ENCODE measurements around the gene YTHDF2. TPM values are rescaled to one million over a fixed set of nuclear protein-coding genes. Genes with fewer than 3 reads are reported as not detected.
"Not testable (repeated sequence)": the region's sequence is repeated elsewhere in the genome, so short reads cannot be mapped to it uniquely, and the experiment has no call there.

YTHDF2 gene
- total RNA-seq, 2 donors from 2014 or later: 36.4 to 53.0 TPM

DNA sequence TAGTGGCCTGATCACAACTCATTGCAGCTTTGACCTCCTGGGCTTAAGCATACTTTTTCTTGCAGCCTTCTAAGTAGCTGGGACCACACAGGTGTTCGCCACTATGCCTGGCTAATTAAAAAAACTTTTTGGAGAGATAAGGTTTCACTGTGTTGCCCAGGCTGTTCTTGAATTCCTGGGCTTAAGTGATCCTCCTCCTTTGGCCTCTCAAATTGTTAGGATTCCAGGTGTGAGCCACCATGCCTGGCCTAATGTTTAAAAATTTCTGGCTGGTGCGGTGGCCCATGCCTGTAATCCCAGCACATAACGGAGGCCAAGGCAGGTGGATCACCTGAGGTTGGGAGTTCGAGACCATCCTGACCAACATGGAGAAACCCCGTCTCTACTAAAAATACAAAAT lies 24.4 kb downstream of the YTHDF2 start:
- DNase-seq (ENCODE audit: low spot score): no peak
- no peak for ATAC-seq (ENCODE audit: insufficient number of reproducible peaks, low FRiP score, low read depth)

DNA sequence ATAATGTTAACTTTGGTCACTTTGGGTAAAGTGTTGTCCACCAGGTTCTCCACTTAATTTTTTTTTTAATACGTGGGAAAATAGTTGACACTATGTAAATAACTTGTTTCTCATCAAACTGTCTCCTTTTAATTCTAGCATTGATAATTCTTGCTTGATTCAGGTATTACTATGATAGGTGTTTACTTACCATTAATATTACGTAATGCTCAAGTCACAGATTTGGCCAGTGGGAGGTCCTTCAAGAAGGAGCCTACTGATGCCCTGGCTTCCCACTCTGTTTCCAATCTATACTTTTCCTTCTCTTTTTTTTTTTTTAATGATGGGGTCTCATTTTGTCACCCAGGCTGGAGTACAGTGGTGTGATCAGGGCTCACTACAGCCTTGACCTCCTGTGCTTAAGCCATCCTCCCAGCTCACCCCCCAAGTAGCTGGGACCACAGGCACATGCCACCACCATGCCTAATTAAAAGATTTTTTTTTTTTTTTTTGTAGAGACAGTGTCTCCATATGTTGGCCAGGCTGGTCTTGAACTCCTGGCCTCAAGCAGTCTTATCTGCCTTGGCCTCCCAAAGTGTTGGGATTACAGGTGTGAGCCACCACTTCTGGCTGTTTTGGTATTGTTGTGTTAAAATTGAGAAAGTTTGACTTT lies 29.9 kb downstream of the YTHDF2 start:
- ATAC-seq (ENCODE audit: insufficient number of reproducible peaks, low FRiP score, low read depth) (no peak), DNase-seq (ENCODE audit: low spot score) (no peak)
- Histone ChIP-seq H3K27me3 (replicated peaks; ENCODE audit: insufficient read depth) (no peaks in the 10 kb centered on the region), H3K9me3 (no peaks in the 10 kb centered on the region), H3K27ac (no peak overlapping the region), H3K4me1 (ENCODE audit: control insufficient read depth in 1 of 2, low read depth in 2 of 2) (peaks cover 0 to 2% of the 10 kb centered on the region in 2 donors), H3K36me3 (peaks cover 14% of the 10 kb centered on the region), H3K4me3 (no peak overlapping the region)
- TF ChIP-seq, protein P1, sequence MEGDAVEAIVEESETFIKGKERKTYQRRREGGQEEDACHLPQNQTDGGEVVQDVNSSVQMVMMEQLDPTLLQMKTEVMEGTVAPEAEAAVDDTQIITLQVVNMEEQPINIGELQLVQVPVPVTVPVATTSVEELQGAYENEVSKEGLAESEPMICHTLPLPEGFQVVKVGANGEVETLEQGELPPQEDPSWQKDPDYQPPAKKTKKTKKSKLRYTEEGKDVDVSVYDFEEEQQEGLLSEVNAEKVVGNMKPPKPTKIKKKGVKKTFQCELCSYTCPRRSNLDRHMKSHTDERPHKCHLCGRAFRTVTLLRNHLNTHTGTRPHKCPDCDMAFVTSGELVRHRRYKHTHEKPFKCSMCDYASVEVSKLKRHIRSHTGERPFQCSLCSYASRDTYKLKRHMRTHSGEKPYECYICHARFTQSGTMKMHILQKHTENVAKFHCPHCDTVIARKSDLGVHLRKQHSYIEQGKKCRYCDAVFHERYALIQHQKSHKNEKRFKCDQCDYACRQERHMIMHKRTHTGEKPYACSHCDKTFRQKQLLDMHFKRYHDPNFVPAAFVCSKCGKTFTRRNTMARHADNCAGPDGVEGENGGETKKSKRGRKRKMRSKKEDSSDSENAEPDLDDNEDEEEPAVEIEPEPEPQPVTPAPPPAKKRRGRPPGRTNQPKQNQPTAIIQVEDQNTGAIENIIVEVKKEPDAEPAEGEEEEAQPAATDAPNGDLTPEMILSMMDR (IDR thresholded peaks at IDR 0.05): no peak

More for the DNA sequence above, 24.4 kb downstream of the YTHDF2 start:
- peaks cover 5% of the 10 kb centered on the region for H3K36me3 ChIP-seq
- no peaks in the 10 kb centered on the region for H3K27me3 ChIP-seq (replicated peaks; ENCODE audit: insufficient read depth)
- peaks cover 9 to 11% of the 10 kb centered on the region in 2 donors for H3K4me1 ChIP-seq (ENCODE audit: control insufficient read depth in 1 of 2, low read depth in 2 of 2)
- no peaks in the 10 kb centered on the region for H3K9me3 ChIP-seq
- H3K27ac ChIP-seq: no peak overlapping the region
- H3K4me3 ChIP-seq: no peak overlapping the region
- TF ChIP-seq, protein P1 (IDR thresholded peaks at IDR 0.05): no peak

DNA sequence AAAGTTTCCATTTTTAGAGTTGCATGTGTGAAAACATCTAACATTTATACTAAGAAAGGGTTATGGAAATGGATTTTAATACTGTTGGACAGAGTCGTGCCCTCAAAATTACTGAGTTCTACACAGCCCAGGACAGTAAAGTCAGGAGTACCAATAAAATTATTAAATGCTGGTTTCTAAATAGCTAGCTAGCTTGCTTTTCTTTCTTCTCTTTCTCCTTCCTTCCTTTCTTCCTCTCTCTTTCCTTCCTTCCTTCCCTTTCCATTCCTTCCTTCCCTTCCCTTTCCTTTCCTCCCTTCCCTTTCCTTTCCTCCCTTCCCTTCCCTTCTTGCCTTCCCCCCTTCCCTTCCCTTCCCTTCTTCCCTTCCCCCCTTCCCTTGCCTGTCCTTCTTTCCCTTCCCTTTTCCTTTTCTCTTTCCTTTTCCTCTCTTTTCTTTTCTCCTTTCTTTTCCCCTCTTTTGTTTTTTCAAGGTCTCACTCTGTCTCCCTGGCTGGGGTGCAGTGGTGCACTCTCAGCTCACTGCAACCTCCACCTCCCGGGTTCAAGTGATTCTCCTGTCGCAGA lies 33.9 kb downstream of the YTHDF2 start:
- ATAC-seq (ENCODE audit: insufficient number of reproducible peaks, low FRiP score, low read depth): no peak

DNA sequence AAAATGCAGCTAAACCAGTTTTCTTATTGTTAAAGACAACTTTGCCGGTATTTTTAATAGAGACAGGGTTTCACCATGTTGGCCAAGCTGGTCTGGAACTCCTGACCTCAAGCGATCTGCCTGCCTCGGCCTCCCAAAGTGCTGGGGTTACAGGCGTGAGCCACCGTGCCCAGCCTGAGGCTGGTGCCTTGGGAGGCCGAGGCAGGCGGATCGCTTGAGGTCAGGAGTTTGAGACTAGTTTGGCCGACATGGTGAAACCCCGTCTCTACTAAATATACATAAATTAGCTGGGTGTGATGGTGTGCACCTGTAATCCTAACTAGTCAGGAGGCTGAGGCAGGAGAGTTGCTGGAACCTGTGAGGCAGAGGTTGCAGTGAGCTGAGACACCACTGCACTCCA lies 35.2 kb downstream of the YTHDF2 start:
- DNase-seq (ENCODE audit: low spot score): not testable (repeated sequence)

More for the DNA sequence above, 33.9 kb downstream of the YTHDF2 start:
- no peaks in the 10 kb centered on the region for H3K27me3 ChIP-seq (replicated peaks; ENCODE audit: insufficient read depth)
- H3K4me3 ChIP-seq: no peak overlapping the region
- H3K27ac ChIP-seq: no peak overlapping the region
- peaks cover 4 to 7% of the 10 kb centered on the region in 2 donors for H3K4me1 ChIP-seq (ENCODE audit: control insufficient read depth in 1 of 2, low read depth in 2 of 2)
- no peaks in the 10 kb centered on the region for H3K9me3 ChIP-seq
- no peak for DNase-seq (ENCODE audit: low spot score)
- peaks cover 19% of the 10 kb centered on the region for H3K36me3 ChIP-seq
- TF ChIP-seq, protein P1 (IDR thresholded peaks at IDR 0.05): no peak

DNA sequence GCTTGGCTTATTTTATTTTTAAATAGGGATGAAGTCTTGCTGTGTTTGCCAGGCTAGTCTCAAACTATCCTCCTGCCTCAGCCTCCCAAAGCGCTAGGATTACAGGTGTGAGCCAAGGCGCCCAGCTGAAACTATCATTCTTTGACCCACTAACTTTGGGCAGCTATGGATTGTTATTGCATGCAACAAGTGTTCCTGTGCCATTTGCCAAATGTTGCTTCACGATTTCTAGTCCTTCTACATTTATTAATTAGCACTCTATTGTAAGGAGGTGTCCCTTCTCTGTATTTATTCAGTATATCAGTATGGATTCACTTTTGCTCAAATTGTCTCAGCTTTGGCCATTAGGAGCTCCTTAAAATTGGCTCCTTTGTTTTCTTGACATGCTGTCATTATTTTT lies 36.4 kb downstream of the YTHDF2 start:
- no peak for ATAC-seq (ENCODE audit: insufficient number of reproducible peaks, low FRiP score, low read depth)
- Histone ChIP-seq H3K4me3 (no peak overlapping the region), H3K9me3 (no peaks in the 10 kb centered on the region), H3K4me1 (ENCODE audit: control insufficient read depth in 1 of 2, low read depth in 2 of 2) (peaks cover 4 to 7% of the 10 kb centered on the region in 2 donors), H3K27ac (no peak overlapping the region), H3K27me3 (replicated peaks; ENCODE audit: insufficient read depth) (no peaks in the 10 kb centered on the region), H3K36me3 (peaks cover 19% of the 10 kb centered on the region)
- TF ChIP-seq, protein P1 (IDR thresholded peaks at IDR 0.05): no peak
- no peak for DNase-seq (ENCODE audit: low spot score)

More for the DNA sequence above, 35.2 kb downstream of the YTHDF2 start:
- not testable (repeated sequence) for H3K27me3 ChIP-seq (replicated peaks; ENCODE audit: insufficient read depth); H3K4me1 ChIP-seq (ENCODE audit: control insufficient read depth in 1 of 2, low read depth in 2 of 2); H3K9me3 ChIP-seq; ATAC-seq (ENCODE audit: insufficient number of reproducible peaks, low FRiP score, low read depth); H3K27ac ChIP-seq; H3K4me3 ChIP-seq
- H3K36me3 ChIP-seq: peaks cover 19% of the 10 kb centered on the region

Measured in thoracic aorta (tissue), 2 donors.